Gastrocnemius medialis (tissue), 4 donors: ENCODE results near the gene GPC6.

Experiments
- POLR2A ChIP-seq, 2 donors: fragments of 450-650 bp; IDR thresholded peaks; one replicate each; pipeline ENCODE4 v1.6.1; 2017; ENCODE audit warnings: antibody characterized with exemption in 2 of 2, mild to moderate bottlenecking in 2 of 2, moderate library complexity in 2 of 2
- TF ChIP-seq, protein P1 (sequence below), 5 experiments: fragments of 450-650 bp in 3 of 5; fragments of 200-600 bp in 2 of 5; sonication (generic) in 2 of 5; IDR thresholded peaks in 4 of 5; conservative IDR thresholded peaks in 1 of 5; 1 replicate in 4 of 5; 2 replicates in 1 of 5; pipeline ENCODE4 v1.5.1; 2016 to 2019; ENCODE audit warnings: antibody characterized with exemption in 5 of 5, mild to moderate bottlenecking in 3 of 5, moderate library complexity in 3 of 5

GRCh38 chr13:93472814-93473296 is 246.2 kb downstream of the GPC6 start:
- TF ChIP-seq POLR2A (IDR thresholded peaks at IDR 0.05): no peak
- TF ChIP-seq, protein P1, sequence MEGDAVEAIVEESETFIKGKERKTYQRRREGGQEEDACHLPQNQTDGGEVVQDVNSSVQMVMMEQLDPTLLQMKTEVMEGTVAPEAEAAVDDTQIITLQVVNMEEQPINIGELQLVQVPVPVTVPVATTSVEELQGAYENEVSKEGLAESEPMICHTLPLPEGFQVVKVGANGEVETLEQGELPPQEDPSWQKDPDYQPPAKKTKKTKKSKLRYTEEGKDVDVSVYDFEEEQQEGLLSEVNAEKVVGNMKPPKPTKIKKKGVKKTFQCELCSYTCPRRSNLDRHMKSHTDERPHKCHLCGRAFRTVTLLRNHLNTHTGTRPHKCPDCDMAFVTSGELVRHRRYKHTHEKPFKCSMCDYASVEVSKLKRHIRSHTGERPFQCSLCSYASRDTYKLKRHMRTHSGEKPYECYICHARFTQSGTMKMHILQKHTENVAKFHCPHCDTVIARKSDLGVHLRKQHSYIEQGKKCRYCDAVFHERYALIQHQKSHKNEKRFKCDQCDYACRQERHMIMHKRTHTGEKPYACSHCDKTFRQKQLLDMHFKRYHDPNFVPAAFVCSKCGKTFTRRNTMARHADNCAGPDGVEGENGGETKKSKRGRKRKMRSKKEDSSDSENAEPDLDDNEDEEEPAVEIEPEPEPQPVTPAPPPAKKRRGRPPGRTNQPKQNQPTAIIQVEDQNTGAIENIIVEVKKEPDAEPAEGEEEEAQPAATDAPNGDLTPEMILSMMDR (IDR thresholded peaks at IDR 0.05 in 4 of 5, conservative IDR thresholded peaks at IDR 0.05 in 1 of 5): no peak
